ENCODE results near the gene DNAI1. TPM values are rescaled to one million over a fixed set of nuclear protein-coding genes. Genes with fewer than 3 reads are reported as not detected.
"Not testable (repeated sequence)": the region's sequence is repeated elsewhere in the genome, so short reads cannot be mapped to it uniquely, and the experiment has no call there.

Gene DNAI1
- total RNA-seq, 2 experiments from 2014 or later, result not detected

DNA sequence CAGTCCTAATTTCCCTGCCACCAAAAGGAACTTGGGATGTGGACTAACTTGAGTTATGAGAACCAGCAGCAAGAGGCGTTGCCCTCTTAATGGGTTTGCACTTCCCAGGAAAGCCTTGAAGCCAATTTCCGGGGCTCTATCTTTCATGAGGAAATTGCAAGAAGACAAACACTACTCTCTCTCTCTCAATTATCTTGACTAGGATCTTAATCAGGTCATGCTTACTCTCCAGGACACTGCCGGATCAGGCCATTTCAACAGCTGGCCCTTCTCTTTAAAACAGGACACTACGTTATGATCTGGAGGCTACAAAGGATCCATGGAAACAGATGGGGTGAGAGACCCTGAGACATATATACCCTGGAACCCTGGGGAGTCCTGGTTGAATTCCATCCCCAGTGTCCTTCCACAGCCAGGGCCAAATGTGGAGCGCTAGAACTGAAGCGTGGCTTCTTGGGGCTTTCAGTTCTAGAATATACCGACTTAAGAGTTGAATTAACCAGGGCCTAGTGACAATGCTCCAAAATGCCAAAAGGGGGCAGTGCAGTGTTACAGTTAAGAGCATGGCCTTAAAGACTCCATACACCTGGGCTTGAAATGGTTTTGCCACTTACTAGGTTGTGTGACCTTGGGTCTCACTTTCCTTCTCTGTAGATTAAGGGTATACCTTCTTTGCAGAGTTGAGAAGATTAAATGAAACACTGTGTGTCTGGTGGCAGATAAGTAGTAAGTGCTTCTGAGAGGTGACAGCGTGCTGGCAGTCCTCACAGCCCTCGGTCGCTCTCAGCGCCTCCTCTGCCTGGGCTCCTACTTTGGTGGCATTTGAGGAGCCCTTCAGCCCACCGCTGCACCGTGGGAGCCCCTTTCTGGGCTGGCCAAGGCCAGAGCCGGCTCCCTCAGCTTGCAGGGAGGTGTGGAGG is 21.3 kb upstream of the DNAI1 start:
- Mint-ChIP-seq H3K4me3 (no peak overlapping the region), H3K4me1 (peaks cover 6% of the 10 kb centered on the region), H3K27ac (no peak overlapping the region), H3K9me3 (no peaks in the 10 kb centered on the region), H3K27me3 (no peaks in the 10 kb centered on the region), H3K36me3 (ENCODE audit: low read depth) (no peaks in the 10 kb centered on the region)
- ChIA-PET POLR2A (interaction anchor here (1.0 kb wide), 1 partner anchor 28 kb away, joined by 3 read pairs; no protein-coding TSS in a partner anchor), CTCF (interaction anchor here (0.9 to 1.8 kb wide), 7 partner anchors 8 to 65 kb away, joined by 3 to 16 read pairs (median 4); no protein-coding TSS in a partner anchor)
- peak; percentile 65 for DNase-seq

DNA sequence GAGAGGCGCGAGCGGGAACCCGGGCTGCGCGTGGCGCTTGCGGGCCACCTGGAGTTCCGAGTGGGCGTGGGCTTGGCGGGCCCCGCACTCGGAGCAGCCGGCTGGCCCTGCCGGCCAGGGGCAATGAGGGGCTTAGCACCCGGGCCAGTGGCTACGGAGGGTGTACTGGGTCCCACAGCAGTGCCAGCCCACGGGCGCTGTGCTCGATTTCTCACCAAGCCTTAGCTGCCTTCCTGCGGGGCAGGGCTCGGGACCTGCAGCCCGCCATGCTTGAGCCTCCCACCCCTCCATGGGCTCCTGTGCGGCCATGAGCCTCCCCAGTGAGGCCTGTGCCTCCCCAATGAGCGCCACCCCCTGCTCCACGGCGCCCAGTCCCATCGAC is 20.7 kb upstream of the DNAI1 start:
- DNase-seq; H3K4me3 Mint-ChIP-seq; POLR2A ChIA-PET; H3K9me3 Mint-ChIP-seq; H3K4me1 Mint-ChIP-seq; H3K36me3 Mint-ChIP-seq (ENCODE audit: low read depth); H3K27ac Mint-ChIP-seq; H3K27me3 Mint-ChIP-seq: not testable (repeated sequence)
- CTCF ChIA-PET, result interaction anchor here (0.9 to 3.4 kb wide), 7 partner anchors 9 to 165 kb away, joined by 3 to 25 read pairs (median 4); no protein-coding TSS in a partner anchor

DNA sequence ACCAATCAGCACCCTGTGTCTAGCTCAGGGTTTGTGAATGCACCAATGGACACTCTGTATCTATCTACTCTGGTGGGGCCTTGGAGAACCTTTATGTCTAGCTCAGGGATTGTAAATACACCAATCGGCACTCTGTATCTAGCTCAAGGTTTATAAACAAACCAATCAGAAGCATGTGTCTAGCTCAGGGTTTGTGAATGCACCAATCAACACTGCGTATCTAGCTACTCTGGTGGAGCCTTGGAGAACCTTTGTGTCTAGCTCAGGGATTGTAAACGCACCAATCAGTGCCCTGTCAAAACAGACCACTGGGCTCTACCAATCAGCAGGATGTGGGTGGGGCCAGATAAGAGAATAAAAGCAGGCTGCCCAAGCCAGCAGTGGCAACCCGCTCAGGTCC is 20.1 kb upstream of the DNAI1 start:
- H3K9me3 Mint-ChIP-seq; H3K27ac Mint-ChIP-seq; H3K36me3 Mint-ChIP-seq (ENCODE audit: low read depth); H3K27me3 Mint-ChIP-seq; H3K4me1 Mint-ChIP-seq; POLR2A ChIA-PET; H3K4me3 Mint-ChIP-seq; DNase-seq: not testable (repeated sequence)
- CTCF ChIA-PET, result interaction anchor here (0.9 to 3.4 kb wide), 8 partner anchors 8 to 164 kb away, joined by 3 to 25 read pairs (median 4); no protein-coding TSS in a partner anchor

DNA sequence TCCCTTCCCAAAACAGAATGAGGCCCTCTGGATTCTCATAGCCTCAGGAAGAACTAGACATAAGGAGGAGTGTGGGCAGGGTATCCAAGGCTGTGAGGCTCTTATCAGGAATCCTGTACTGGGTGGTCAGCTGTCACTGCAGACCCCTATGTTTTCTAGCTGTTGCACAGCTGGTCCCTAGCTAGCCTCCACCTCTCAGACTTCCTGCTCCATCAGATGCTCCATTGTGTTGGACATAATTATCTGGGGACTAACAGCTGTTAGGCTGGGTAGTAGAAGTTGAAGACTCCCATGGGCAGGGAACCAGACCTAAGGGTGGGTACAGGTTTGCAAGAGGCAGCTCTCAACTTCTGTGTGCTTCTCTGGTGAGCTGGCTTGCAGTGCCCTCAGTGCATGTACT is 18.6 kb upstream of the DNAI1 start:
- Mint-ChIP-seq H3K27ac (no peak overlapping the region), H3K27me3 (no peaks in the 10 kb centered on the region), H3K4me1 (peaks cover 6% of the 10 kb centered on the region), H3K9me3 (no peaks in the 10 kb centered on the region), H3K36me3 (ENCODE audit: low read depth) (no peaks in the 10 kb centered on the region), H3K4me3 (no peak overlapping the region)
- no peak for DNase-seq
- ChIA-PET POLR2A (no interaction called here), CTCF (interaction anchor here (0.7 to 3.4 kb wide), 3 partner anchors 18 to 62 kb away, joined by 3 to 25 read pairs (median 3); partner anchors contain the start of genes DNAI1 and FAM219A)

DNA sequence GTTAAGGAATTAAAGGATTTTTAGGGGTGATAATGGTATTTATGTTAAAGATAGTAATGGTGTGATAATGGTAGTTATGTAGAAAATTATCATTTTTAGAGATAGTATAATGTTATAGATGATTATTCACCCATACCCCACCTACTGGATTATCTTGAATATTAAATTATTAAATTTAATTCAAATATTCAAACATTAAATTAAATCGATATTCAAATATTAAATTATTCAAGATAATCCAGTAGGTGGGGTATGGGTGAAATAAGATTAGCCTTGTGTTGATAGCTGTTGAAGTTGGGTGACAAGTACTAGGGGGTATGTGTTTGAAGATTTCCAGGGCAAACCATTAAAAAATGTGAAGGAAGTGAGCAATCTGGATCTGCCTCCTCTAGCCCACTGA is 15.8 kb upstream of the DNAI1 start:
- Mint-ChIP-seq H3K4me1 (peaks cover 6% of the 10 kb centered on the region), H3K9me3 (no peaks in the 10 kb centered on the region), H3K4me3 (no peak overlapping the region), H3K36me3 (ENCODE audit: low read depth) (no peaks in the 10 kb centered on the region), H3K27ac (no peak overlapping the region), H3K27me3 (no peaks in the 10 kb centered on the region)
- POLR2A ChIA-PET, result no interaction called here
- CTCF ChIA-PET, result no interaction called here
- no peak for DNase-seq

DNA sequence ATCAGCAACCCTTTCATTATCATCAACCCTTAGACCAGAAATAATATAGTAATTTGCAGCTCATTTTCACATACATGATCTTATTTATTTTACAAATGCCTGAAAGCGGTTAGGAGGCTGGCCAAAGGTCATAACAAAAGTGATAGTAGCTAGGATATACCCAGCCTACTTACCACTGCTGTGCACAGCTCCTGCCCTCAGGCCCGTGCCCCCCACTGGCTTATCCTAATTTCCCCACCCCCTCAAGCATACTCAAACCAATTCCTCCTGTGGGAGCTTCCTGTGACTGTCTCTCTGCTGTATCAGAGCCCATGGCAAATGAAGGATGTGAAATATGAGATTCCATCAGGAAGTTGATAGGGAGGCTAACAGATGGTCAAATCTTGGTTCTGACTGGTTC is 15.1 kb upstream of the DNAI1 start:
- no peaks in the 10 kb centered on the region for H3K36me3 Mint-ChIP-seq (ENCODE audit: low read depth)
- H3K27me3 Mint-ChIP-seq, result no peaks in the 10 kb centered on the region
- H3K4me1 Mint-ChIP-seq, result peaks cover 6% of the 10 kb centered on the region
- no peak for DNase-seq
- H3K27ac Mint-ChIP-seq, result no peak overlapping the region
- POLR2A ChIA-PET, result no interaction called here
- H3K4me3 Mint-ChIP-seq, result no peak overlapping the region
- CTCF ChIA-PET, result interaction anchor here (0.8 to 1.2 kb wide), 2 partner anchors 22 to 160 kb away, joined by 3 read pairs; no protein-coding TSS in a partner anchor
- H3K9me3 Mint-ChIP-seq, result no peaks in the 10 kb centered on the region

DNA sequence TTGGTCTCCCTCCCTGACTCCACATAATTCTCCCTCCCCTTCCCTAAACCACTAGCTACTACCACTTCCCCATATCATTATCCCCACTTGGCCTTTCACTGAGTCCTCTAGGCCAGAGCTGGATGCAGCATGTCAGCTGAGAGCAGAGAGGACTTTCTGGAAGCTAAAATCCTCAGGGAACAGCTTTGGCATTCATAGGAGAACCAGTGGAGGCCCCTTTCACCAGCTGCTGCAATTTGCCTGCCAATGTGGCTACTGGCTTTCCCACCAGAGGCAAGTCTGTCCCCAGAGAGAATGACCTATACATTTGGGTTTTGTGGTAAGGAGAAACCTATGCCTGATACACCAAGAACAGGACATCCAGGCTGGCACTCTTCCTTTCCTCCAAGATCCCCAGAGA is 14.6 kb upstream of the DNAI1 start:
- Mint-ChIP-seq H3K9me3 (no peaks in the 10 kb centered on the region), H3K4me1 (peaks cover 6% of the 10 kb centered on the region), H3K4me3 (no peak overlapping the region), H3K36me3 (ENCODE audit: low read depth) (no peaks in the 10 kb centered on the region), H3K27me3 (no peaks in the 10 kb centered on the region), H3K27ac (no peak overlapping the region)
- POLR2A ChIA-PET, result no interaction called here
- CTCF ChIA-PET, result interaction anchor here (0.8 to 1.2 kb wide), 2 partner anchors 22 to 160 kb away, joined by 3 read pairs; no protein-coding TSS in a partner anchor
- DNase-seq, result no peak

DNA sequence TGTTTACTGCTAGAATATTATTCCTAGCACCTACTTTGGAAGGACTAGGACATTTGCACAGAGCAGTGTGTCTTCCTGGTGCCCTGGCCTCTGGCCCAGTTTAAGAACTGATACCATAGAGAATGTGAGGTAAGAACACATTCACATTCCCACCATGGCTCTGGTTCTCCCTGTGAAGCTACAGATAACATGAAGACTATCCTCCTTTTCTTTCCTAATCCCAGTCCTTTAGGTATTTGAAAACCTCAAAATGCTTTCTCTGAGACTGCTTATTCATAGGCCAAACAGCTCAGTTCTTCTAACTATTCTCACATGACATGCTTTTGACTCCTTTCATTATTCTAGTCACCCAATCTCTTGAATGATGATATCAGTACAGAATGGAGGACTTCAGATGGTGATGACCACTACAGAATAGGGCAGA is 12.1 kb upstream of the DNAI1 start:
- Mint-ChIP-seq H3K27me3 (no peaks in the 10 kb centered on the region), H3K36me3 (ENCODE audit: low read depth) (no peaks in the 10 kb centered on the region), H3K27ac (no peak overlapping the region), H3K4me3 (no peak overlapping the region), H3K9me3 (no peaks in the 10 kb centered on the region), H3K4me1 (peaks cover 9% of the 10 kb centered on the region)
- POLR2A ChIA-PET, result interaction anchor here (0.9 kb wide), 1 partner anchor 12 kb away, joined by 3 read pairs; the partner anchor contains the start of genes DNAI1 and FAM219A
- CTCF ChIA-PET, result interaction anchor here (0.8 to 1.6 kb wide), 5 partner anchors 8 to 145 kb away, joined by 3 to 6 read pairs (median 4); no protein-coding TSS in a partner anchor
- no peak for DNase-seq

DNA sequence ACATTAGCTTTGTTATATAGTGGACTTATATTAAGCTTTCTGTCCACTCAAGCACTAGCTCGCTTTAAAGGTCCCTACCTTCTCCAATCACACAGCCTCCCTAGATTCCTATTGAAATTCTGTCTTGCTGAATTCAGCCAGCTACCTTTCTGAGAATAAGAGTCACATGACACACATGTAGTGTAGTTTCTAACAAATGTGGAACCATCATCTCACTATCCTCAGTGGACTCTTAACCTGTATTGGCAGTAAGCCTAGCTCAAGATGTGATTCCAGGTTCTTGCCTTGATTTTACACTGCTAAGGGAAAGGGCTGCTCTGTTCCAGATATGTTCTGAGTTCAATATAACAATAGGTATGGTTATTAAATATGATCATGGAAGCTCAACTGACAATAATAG is 11.7 kb upstream of the DNAI1 start:
- ChIA-PET CTCF (interaction anchor here (0.8 to 1.6 kb wide), 5 partner anchors 9 to 145 kb away, joined by 3 to 6 read pairs (median 4); no protein-coding TSS in a partner anchor), POLR2A (interaction anchor here (0.9 kb wide), 1 partner anchor 12 kb away, joined by 3 read pairs; the partner anchor contains the start of genes DNAI1 and FAM219A)
- H3K27me3 Mint-ChIP-seq, result no peaks in the 10 kb centered on the region
- no peaks in the 10 kb centered on the region for H3K36me3 Mint-ChIP-seq (ENCODE audit: low read depth)
- no peak for DNase-seq
- peaks cover 14% of the 10 kb centered on the region for H3K4me1 Mint-ChIP-seq
- no peak overlapping the region for H3K27ac Mint-ChIP-seq
- no peak overlapping the region for H3K4me3 Mint-ChIP-seq
- H3K9me3 Mint-ChIP-seq, result no peaks in the 10 kb centered on the region

DNA sequence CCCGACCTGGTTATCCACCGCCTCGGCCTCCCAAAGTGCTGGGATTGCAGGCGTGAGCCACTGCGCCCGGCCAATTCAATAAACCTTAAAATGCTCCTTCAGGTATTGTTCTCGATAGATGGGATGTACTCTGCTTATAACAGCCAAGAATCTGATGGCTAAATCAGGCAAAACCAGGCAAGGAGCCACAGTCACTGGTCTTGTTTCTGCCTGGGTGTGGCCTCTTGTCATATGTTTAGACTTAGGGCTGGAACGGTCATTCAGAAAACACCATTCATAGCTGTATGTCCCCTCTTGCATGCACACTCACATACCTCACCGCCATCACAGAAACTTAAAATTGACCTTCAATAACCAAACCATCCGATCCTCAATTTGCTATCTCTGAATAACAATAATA is 8.0 kb upstream of the DNAI1 start:
- H3K36me3 Mint-ChIP-seq (ENCODE audit: low read depth), result no peaks in the 10 kb centered on the region
- H3K4me1 Mint-ChIP-seq, result peaks cover 32% of the 10 kb centered on the region
- no peak overlapping the region for H3K4me3 Mint-ChIP-seq
- H3K27me3 Mint-ChIP-seq, result no peaks in the 10 kb centered on the region
- ChIA-PET POLR2A (no interaction called here), CTCF (interaction anchor here (1.0 to 1.5 kb wide), 4 partner anchors 12 to 47 kb away, joined by 3 to 4 read pairs (median 4); no protein-coding TSS in a partner anchor)
- H3K27ac Mint-ChIP-seq, result no peak overlapping the region
- no peaks in the 10 kb centered on the region for H3K9me3 Mint-ChIP-seq
- no peak for DNase-seq

DNA sequence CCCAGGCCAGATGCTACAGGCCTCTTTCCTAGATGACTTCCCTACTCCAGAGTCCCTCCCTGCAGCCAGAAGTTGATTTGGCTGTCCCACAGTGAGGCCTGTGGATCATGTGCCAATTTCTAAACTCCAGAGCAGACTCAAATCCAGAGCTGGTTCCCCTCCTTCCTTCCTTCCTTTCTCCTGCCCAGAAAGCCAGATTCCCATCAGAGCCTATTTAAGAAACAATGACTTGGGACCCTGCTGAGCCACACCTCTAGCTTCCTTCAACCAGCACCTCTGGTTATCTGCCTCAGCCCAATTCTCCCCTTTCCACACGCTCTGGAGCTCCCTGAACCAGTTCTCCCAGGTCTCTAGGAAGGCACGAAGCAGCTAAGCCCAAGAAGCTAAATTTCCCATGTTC is 7.5 kb upstream of the DNAI1 start:
- DNase-seq, result no peak
- Mint-ChIP-seq H3K27me3 (no peaks in the 10 kb centered on the region), H3K9me3 (no peaks in the 10 kb centered on the region), H3K36me3 (ENCODE audit: low read depth) (no peaks in the 10 kb centered on the region), H3K27ac (no peak overlapping the region), H3K4me3 (no peak overlapping the region), H3K4me1 (peaks cover 34% of the 10 kb centered on the region)
- ChIA-PET CTCF (interaction anchor here (1.0 to 1.5 kb wide), 3 partner anchors 13 to 47 kb away, joined by 3 to 4 read pairs (median 4); no protein-coding TSS in a partner anchor), POLR2A (no interaction called here)

DNA sequence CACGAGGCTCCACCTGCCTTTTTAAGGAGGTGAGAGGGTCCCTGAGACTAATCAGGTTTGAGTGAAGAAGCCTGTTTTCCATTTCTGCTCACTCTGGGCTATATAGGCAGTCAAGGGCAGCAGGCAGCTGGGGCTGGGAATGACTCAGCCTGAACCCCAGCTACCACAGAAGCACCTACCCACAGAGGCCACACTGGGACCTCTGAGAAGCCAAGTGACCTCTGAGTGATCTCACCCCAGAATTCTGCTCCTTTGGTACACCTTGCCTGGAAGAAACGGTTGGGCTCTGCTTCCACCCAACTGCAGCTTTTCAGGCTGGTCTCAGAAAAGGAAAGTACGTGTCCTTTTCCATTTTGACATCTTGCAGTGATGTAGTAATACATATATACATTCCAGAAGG is 7.1 kb upstream of the DNAI1 start:
- no peak overlapping the region for H3K4me3 Mint-ChIP-seq
- no peak overlapping the region for H3K27ac Mint-ChIP-seq
- H3K36me3 Mint-ChIP-seq (ENCODE audit: low read depth), result no peaks in the 10 kb centered on the region
- peak; percentile 56 for DNase-seq
- POLR2A ChIA-PET, result no interaction called here
- peaks cover 38% of the 10 kb centered on the region for H3K4me1 Mint-ChIP-seq
- H3K9me3 Mint-ChIP-seq, result no peaks in the 10 kb centered on the region
- no peaks in the 10 kb centered on the region for H3K27me3 Mint-ChIP-seq
- CTCF ChIA-PET, result interaction anchor here (1.0 to 1.5 kb wide), 3 partner anchors 13 to 48 kb away, joined by 3 to 4 read pairs (median 4); no protein-coding TSS in a partner anchor

DNA sequence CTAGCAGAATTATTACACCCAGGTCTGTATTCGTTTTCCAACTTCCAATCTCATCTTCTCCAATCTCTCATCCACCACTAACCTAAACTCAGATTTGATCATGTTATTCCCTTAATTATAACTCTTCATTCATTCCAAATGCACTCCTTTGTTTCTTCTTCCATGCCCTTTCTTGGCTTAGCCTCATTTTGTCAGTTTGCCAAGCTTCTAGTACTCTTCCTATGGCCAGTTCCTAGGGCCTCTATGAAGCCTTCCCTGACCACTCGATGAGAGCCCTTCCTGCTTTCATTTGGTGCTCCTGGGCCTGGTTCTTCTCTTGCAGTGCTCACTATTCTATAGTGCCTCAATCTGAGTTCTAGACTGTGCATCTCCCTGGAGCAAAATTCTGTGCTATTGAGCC is 6.0 kb upstream of the DNAI1 start:
- no peak for DNase-seq
- Mint-ChIP-seq H3K4me1 (peaks cover 48% of the 10 kb centered on the region), H3K27me3 (no peaks in the 10 kb centered on the region), H3K36me3 (ENCODE audit: low read depth) (no peaks in the 10 kb centered on the region), H3K9me3 (no peaks in the 10 kb centered on the region), H3K4me3 (no peak overlapping the region), H3K27ac (no peak overlapping the region)
- CTCF ChIA-PET, result no interaction called here
- POLR2A ChIA-PET, result no interaction called here

Measured in activated CD4-positive, alpha-beta memory T cell treated with anti-CD3 and anti-CD28 coated beads, Interleukin-2, amount 10 ng/mL, durations not matched to agents 7 days and 5 days (primary cell).